DOHH2 (cell line): ENCODE results near the gene STON1.

Experiments used
- EZH2phosphoT487 ChIP-seq: fragments of 200-600 bp; sonication (generic); IDR thresholded peaks from 2 replicates; pipeline ENCODE4 v1.6.1; 2017; ENCODE audit warnings: borderline replicate concordance, mild to moderate bottlenecking, antibody characterized with exemption, low read length, moderate library complexity, mixed read lengths
- TF ChIP-seq, protein P1 (sequence below): fragments of 200-600 bp; sonication (generic); IDR thresholded peaks from one replicate; pipeline ENCODE4 v1.5.1; 2014; ENCODE audit warnings: antibody characterized with exemption, mild to moderate bottlenecking, low read depth, low read length; ENCODE audit not compliant: poor library complexity, severe bottlenecking

GRCh38 chr2:48530033-48530811, at the start of gene STON1:
- TF ChIP-seq, protein P1, sequence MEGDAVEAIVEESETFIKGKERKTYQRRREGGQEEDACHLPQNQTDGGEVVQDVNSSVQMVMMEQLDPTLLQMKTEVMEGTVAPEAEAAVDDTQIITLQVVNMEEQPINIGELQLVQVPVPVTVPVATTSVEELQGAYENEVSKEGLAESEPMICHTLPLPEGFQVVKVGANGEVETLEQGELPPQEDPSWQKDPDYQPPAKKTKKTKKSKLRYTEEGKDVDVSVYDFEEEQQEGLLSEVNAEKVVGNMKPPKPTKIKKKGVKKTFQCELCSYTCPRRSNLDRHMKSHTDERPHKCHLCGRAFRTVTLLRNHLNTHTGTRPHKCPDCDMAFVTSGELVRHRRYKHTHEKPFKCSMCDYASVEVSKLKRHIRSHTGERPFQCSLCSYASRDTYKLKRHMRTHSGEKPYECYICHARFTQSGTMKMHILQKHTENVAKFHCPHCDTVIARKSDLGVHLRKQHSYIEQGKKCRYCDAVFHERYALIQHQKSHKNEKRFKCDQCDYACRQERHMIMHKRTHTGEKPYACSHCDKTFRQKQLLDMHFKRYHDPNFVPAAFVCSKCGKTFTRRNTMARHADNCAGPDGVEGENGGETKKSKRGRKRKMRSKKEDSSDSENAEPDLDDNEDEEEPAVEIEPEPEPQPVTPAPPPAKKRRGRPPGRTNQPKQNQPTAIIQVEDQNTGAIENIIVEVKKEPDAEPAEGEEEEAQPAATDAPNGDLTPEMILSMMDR, result no peak
- no peak for TF ChIP-seq EZH2phosphoT487
